ENCODE data around the gene TECTB.
"Not testable (repeated sequence)": the region's sequence is repeated elsewhere in the genome, so short reads cannot be mapped to it uniquely, and the experiment has no call there.

Gene TECTB

GRCh38 chr10:112242769-112243168 is 40.4 kb upstream of the TECTB start:
- Histone ChIP-seq H3K4me1 (ENCODE audit: insufficient read depth, insufficient read length) (no peaks in the 10 kb centered on the region), H3K9me3 (ENCODE audit: insufficient read depth, low read length) (peaks cover 15% of the 10 kb centered on the region; the same call in 1 of the 2 replicates), H3K4me3 (ENCODE audit: insufficient read length, low read depth) (no peak overlapping the region), H3K9ac (ENCODE audit: insufficient read length, low read depth) (no peak overlapping the region), H3K36me3 (ENCODE audit: insufficient read depth, insufficient read length, low read length) (no peaks in the 10 kb centered on the region), H3K27me3 (ENCODE audit: insufficient read depth, insufficient read length) (no peaks in the 10 kb centered on the region)
- no peak for DNase-seq (ENCODE audit: low read depth, low spot score)
- TF ChIP-seq ZNF274 (IDR thresholded peaks at IDR 0.05; ENCODE audit: low read depth, low read length): no peak
- no peak for TF ChIP-seq YY1 (IDR thresholded peaks at IDR 0.05; ENCODE audit: insufficient read depth, insufficient read length)
- TF ChIP-seq SUZ12 (IDR thresholded peaks at IDR 0.05; ENCODE audit: extremely low read depth, insufficient read depth, insufficient read length): no peak

- Histone ChIP-seq H3K4me1 (ENCODE audit: insufficient read depth, insufficient read length) (no peaks in the 10 kb centered on the region), H3K36me3 (ENCODE audit: insufficient read depth, insufficient read length, low read length) (no peaks in the 10 kb centered on the region), H3K9ac (ENCODE audit: insufficient read length, low read depth) (no peak overlapping the region), H3K9me3 (ENCODE audit: insufficient read depth, low read length) (peaks cover 16% of the 10 kb centered on the region; the same call in 1 of the 2 replicates), H3K4me3 (ENCODE audit: insufficient read length, low read depth) (no peak overlapping the region), H3K27me3 (ENCODE audit: insufficient read depth, insufficient read length) (no peaks in the 10 kb centered on the region)
- DNase-seq (ENCODE audit: low read depth, low spot score): no peak
- TF ChIP-seq ZNF274 (IDR thresholded peaks at IDR 0.05; ENCODE audit: low read depth, low read length) (no peak), SUZ12 (IDR thresholded peaks at IDR 0.05; ENCODE audit: extremely low read depth, insufficient read depth, insufficient read length) (no peak), YY1 (IDR thresholded peaks at IDR 0.05; ENCODE audit: insufficient read depth, insufficient read length) (no peak)
Measured at GRCh38 chr10:112243713-112244112, 39.5 kb upstream of the TECTB start.

- H3K4me3 ChIP-seq (ENCODE audit: insufficient read length, low read depth): no peak overlapping the region
- H3K9ac ChIP-seq (ENCODE audit: insufficient read length, low read depth): no peak overlapping the region
- DNase-seq (ENCODE audit: low read depth, low spot score): no peak
- H3K36me3 ChIP-seq (ENCODE audit: insufficient read depth, insufficient read length, low read length): no peaks in the 10 kb centered on the region
- TF ChIP-seq ZNF274 (IDR thresholded peaks at IDR 0.05; ENCODE audit: low read depth, low read length) (no peak), SUZ12 (IDR thresholded peaks at IDR 0.05; ENCODE audit: extremely low read depth, insufficient read depth, insufficient read length) (no peak)
- no peaks in the 10 kb centered on the region for H3K27me3 ChIP-seq (ENCODE audit: insufficient read depth, insufficient read length)
- peaks cover 20% of the 10 kb centered on the region; the same call in 1 of the 2 replicates for H3K9me3 ChIP-seq (ENCODE audit: insufficient read depth, low read length)
- no peaks in the 10 kb centered on the region for H3K4me1 ChIP-seq (ENCODE audit: insufficient read depth, insufficient read length)
Measured at GRCh38 chr10:112244197-112244596, 39.0 kb upstream of the TECTB start.

GRCh38 chr10:112247791-112248190 is 35.4 kb upstream of the TECTB start:
- DNase-seq (ENCODE audit: low read depth, low spot score): no peak
- Histone ChIP-seq H3K27me3 (ENCODE audit: insufficient read depth, insufficient read length) (no peaks in the 10 kb centered on the region), H3K36me3 (ENCODE audit: insufficient read depth, insufficient read length, low read length) (no peaks in the 10 kb centered on the region), H3K4me1 (ENCODE audit: insufficient read depth, insufficient read length) (no peaks in the 10 kb centered on the region), H3K9ac (ENCODE audit: insufficient read length, low read depth) (no peak overlapping the region), H3K4me3 (ENCODE audit: insufficient read length, low read depth) (no peak overlapping the region), H3K9me3 (ENCODE audit: insufficient read depth, low read length) (peaks cover 13% of the 10 kb centered on the region; the same call in 1 of the 2 replicates)
- TF ChIP-seq SUZ12 (IDR thresholded peaks at IDR 0.05; ENCODE audit: extremely low read depth, insufficient read depth, insufficient read length) (no peak), YY1 (IDR thresholded peaks at IDR 0.05; ENCODE audit: insufficient read depth, insufficient read length) (no peak), ZNF274 (IDR thresholded peaks at IDR 0.05; ENCODE audit: low read depth, low read length) (no peak)

- peaks cover 13% of the 10 kb centered on the region; the same call in 1 of the 2 replicates for H3K9me3 ChIP-seq (ENCODE audit: insufficient read depth, low read length)
Measured at GRCh38 chr10:112248584-112249295, 34.5 kb upstream of the TECTB start.

GRCh38 chr10:112249722-112250121 is 33.5 kb upstream of the TECTB start:
- Histone ChIP-seq H3K27me3 (ENCODE audit: insufficient read depth, insufficient read length) (no peaks in the 10 kb centered on the region), H3K9ac (ENCODE audit: insufficient read length, low read depth) (no peak overlapping the region), H3K4me3 (ENCODE audit: insufficient read length, low read depth) (no peak overlapping the region), H3K36me3 (ENCODE audit: insufficient read depth, insufficient read length, low read length) (no peaks in the 10 kb centered on the region), H3K9me3 (ENCODE audit: insufficient read depth, low read length) (peaks cover 13% of the 10 kb centered on the region; the same call in 1 of the 2 replicates), H3K4me1 (ENCODE audit: insufficient read depth, insufficient read length) (no peaks in the 10 kb centered on the region)
- DNase-seq (ENCODE audit: low read depth, low spot score): no peak
- TF ChIP-seq YY1 (IDR thresholded peaks at IDR 0.05; ENCODE audit: insufficient read depth, insufficient read length) (no peak), SUZ12 (IDR thresholded peaks at IDR 0.05; ENCODE audit: extremely low read depth, insufficient read depth, insufficient read length) (no peak), ZNF274 (IDR thresholded peaks at IDR 0.05; ENCODE audit: low read depth, low read length) (no peak)

More at GRCh38 chr10:112248584-112249295, 34.5 kb upstream of the TECTB start:
- no peaks in the 10 kb centered on the region for H3K4me1 ChIP-seq (ENCODE audit: insufficient read depth, insufficient read length)
- no peak overlapping the region for H3K9ac ChIP-seq (ENCODE audit: insufficient read length, low read depth)
- TF ChIP-seq SUZ12 (IDR thresholded peaks at IDR 0.05; ENCODE audit: extremely low read depth, insufficient read depth, insufficient read length) (no peak), YY1 (IDR thresholded peaks at IDR 0.05; ENCODE audit: insufficient read depth, insufficient read length) (no peak)
- H3K4me3 ChIP-seq (ENCODE audit: insufficient read length, low read depth): no peak overlapping the region
- no peak for DNase-seq (ENCODE audit: low read depth, low spot score)
- H3K27me3 ChIP-seq (ENCODE audit: insufficient read depth, insufficient read length): no peaks in the 10 kb centered on the region
- no peaks in the 10 kb centered on the region for H3K36me3 ChIP-seq (ENCODE audit: insufficient read depth, insufficient read length, low read length)

- Histone ChIP-seq H3K4me3 (ENCODE audit: insufficient read length, low read depth) (no peak overlapping the region), H3K36me3 (ENCODE audit: insufficient read depth, insufficient read length, low read length) (no peaks in the 10 kb centered on the region), H3K4me1 (ENCODE audit: insufficient read depth, insufficient read length) (no peaks in the 10 kb centered on the region), H3K9me3 (ENCODE audit: insufficient read depth, low read length) (peaks cover 13% of the 10 kb centered on the region; the same call in 1 of the 2 replicates), H3K27me3 (ENCODE audit: insufficient read depth, insufficient read length) (no peaks in the 10 kb centered on the region), H3K9ac (ENCODE audit: insufficient read length, low read depth) (no peak overlapping the region)
- no peak for DNase-seq (ENCODE audit: low read depth, low spot score)
- TF ChIP-seq YY1 (IDR thresholded peaks at IDR 0.05; ENCODE audit: insufficient read depth, insufficient read length) (no peak), SUZ12 (IDR thresholded peaks at IDR 0.05; ENCODE audit: extremely low read depth, insufficient read depth, insufficient read length) (no peak)
Measured at GRCh38 chr10:112250555-112250954, 32.6 kb upstream of the TECTB start.

- not testable (repeated sequence) for H3K27me3 ChIP-seq (ENCODE audit: insufficient read depth, insufficient read length); DNase-seq (ENCODE audit: low read depth, low spot score); H3K9ac ChIP-seq (ENCODE audit: insufficient read length, low read depth); H3K4me3 ChIP-seq (ENCODE audit: insufficient read length, low read depth); H3K4me1 ChIP-seq (ENCODE audit: insufficient read depth, insufficient read length); H3K36me3 ChIP-seq (ENCODE audit: insufficient read depth, insufficient read length, low read length)
- peaks cover 13% of the 10 kb centered on the region; the same call in 1 of the 2 replicates for H3K9me3 ChIP-seq (ENCODE audit: insufficient read depth, low read length)
Measured at GRCh38 chr10:112251238-112251637, 32.0 kb upstream of the TECTB start.
